Naive thymus-derived CD4-positive, alpha-beta T cell (primary cell): Measurements from ENCODE around the gene WDR33. TPM values are rescaled to one million over a fixed set of nuclear protein-coding genes. Genes with fewer than 3 reads are reported as not detected.
A peak's percentile ranks its signal among the peaks of the same experiment; 100 is the strongest.

Experiments
- ATAC-seq: fragments of 150-1000 bp; cut with Tn5 transposase; 2 replicates; pipeline ENCODE4 v1.10.0; 2021; ENCODE audit warnings: mild to moderate bottlenecking, moderate library complexity
- CTCF ChIA-PET: fragments of 350-600 bp; sonication (Branson Sonifier 250); formaldehyde crosslinking; loops from one replicate; lab custom pipeline; 2021; ENCODE audit warnings: antibody characterized with exemption; lab: Charles Lee
- POLR2A ChIA-PET: fragments of 350-600 bp; sonication (Branson Sonifier 250); formaldehyde crosslinking; loops from one replicate; lab custom pipeline; 2021; ENCODE audit warnings: antibody characterized with exemption, inconsistent platforms; lab: Charles Lee
- DNase-seq, 9 donors: peaks; one replicate each; pipeline versions ENCODE4 v3.0.0 to v3.0.0-alpha.2; 2020 to 2022; ENCODE audit warnings: mixed read lengths in 1 of 9
- H3K27ac ChIP-seq: one replicate; pipeline ENCODE4 v1.7.0; 2013; ENCODE audit warnings: mild to moderate bottlenecking, low read depth, low read length, moderate library complexity
- H3K27me3 ChIP-seq, 2 donors: one replicate each; pipeline ENCODE4 v1.7.0; 2013; ENCODE audit warnings: low read length in 2 of 2, mild to moderate bottlenecking in 2 of 2, moderate library complexity in 2 of 2; ENCODE audit not compliant: control insufficient read depth in 2 of 2, insufficient read depth in 2 of 2
- H3K36me3 ChIP-seq, 3 experiments: 1 replicate in 2 of 3; 2 replicates in 1 of 3; pipeline ENCODE4 v1.7.0; 2013; ENCODE audit warnings: low read length in 3 of 3, mild to moderate bottlenecking in 3 of 3, moderate library complexity in 1 of 3; ENCODE audit not compliant: insufficient read depth in 3 of 3, control insufficient read depth in 2 of 3
- H3K4me1 ChIP-seq, 2 donors: one replicate each; pipeline ENCODE4 v1.7.0; 2013; ENCODE audit warnings: low read length in 2 of 2, mild to moderate bottlenecking in 2 of 2, moderate library complexity in 1 of 2; ENCODE audit not compliant: control insufficient read depth in 2 of 2, insufficient read depth in 2 of 2
- H3K4me3 ChIP-seq: 2 replicates; pipeline ENCODE4 v1.7.0; 2013; ENCODE audit warnings: mild to moderate bottlenecking, low read length
- H3K9me3 ChIP-seq, 3 experiments: 1 replicate in 2 of 3; 2 replicates in 1 of 3; pipeline ENCODE4 v1.7.0; 2013; ENCODE audit warnings: low read length in 3 of 3; ENCODE audit not compliant: control insufficient read depth in 2 of 3
- H3K27ac Mint-ChIP-seq, 9 donors: one replicate each; pipeline ENCODE4 v1.8.0; 2020 to 2022; ENCODE audit warnings: mixed read lengths in 9 of 9, mild to moderate bottlenecking in 8 of 9, moderate library complexity in 5 of 9, inconsistent platforms in 2 of 9
- H3K27me3 Mint-ChIP-seq, 5 donors: one replicate each; pipeline ENCODE4 v1.8.0; 2021 to 2022; ENCODE audit warnings: mixed read lengths in 5 of 5, mild to moderate bottlenecking in 1 of 5
- H3K36me3 Mint-ChIP-seq, 5 donors: one replicate each; pipeline ENCODE4 v1.8.0; 2020 to 2022; ENCODE audit warnings: mixed read lengths in 5 of 5, mild to moderate bottlenecking in 3 of 5, inconsistent platforms in 1 of 5
- H3K4me1 Mint-ChIP-seq, 7 donors: one replicate each; pipeline ENCODE4 v1.8.0; 2020 to 2022; ENCODE audit warnings: mixed read lengths in 7 of 7, mild to moderate bottlenecking in 3 of 7, inconsistent platforms in 1 of 7
- H3K4me3 Mint-ChIP-seq, 10 donors: one replicate each; pipeline ENCODE4 v1.8.0; 2020 to 2022; ENCODE audit warnings: mild to moderate bottlenecking in 10 of 10, mixed read lengths in 10 of 10, moderate library complexity in 6 of 10, inconsistent platforms in 2 of 10
- H3K9me3 Mint-ChIP-seq, 11 donors: one replicate each; pipeline ENCODE4 v1.8.0; 2020 to 2022; ENCODE audit warnings: mixed read lengths in 11 of 11, mild to moderate bottlenecking in 4 of 11, inconsistent platforms in 1 of 11, moderate library complexity in 1 of 11
- intact Hi-C, 2 donors: fragments of 100-400 bp; cut with micrococcal nuclease; formaldehyde crosslinking; loops; one replicate each; pipeline ENCODE4 v1.15.1; 2023
- polyA plus RNA-seq, 2 donors: library from polyadenylated mRNA; unstranded; fragments of 300-500 nt; fragmentation: Illumina TruSeq; gene quantifications; one replicate each; pipeline ENCODE4 v1.2.3, GENCODE V29; 2021
- total RNA-seq, 6 experiments: library from RNA in 5 of 6; stranded (reverse) in 5 of 6; gene quantifications; 1 replicate in 5 of 6; 2 replicates in 1 of 6; pipeline ENCODE4 v1.2.3 and lab custom pipeline; 2021 to 2026

WDR33 gene
- total and polyA plus RNA-seq, 7 experiments from 2014 or later, result 36.7 to 98.7 (median 67.1) TPM

- Mint-ChIP-seq H3K36me3 (peaks cover 0 to 10% (median 9%) of the 10 kb centered on the region in 5 donors), H3K9me3 (peaks cover 0 to 4% (median 0%) of the 10 kb centered on the region in 11 donors), H3K4me3 (peak overlapping the region in 5 of 10 donors; percentile 6 to 29 (median 25)), H3K27ac (peak overlapping the region in 2 of 9 donors; percentile 2 to 27), H3K4me1 (peaks cover 0 to 30% (median 24%) of the 10 kb centered on the region in 7 donors), H3K27me3 (peaks cover 0 to 3% (median 0%) of the 10 kb centered on the region in 5 donors)
- Histone ChIP-seq H3K36me3 (no peaks in the 10 kb centered on the region), H3K4me1 (peaks cover 17 to 21% of the 10 kb centered on the region in 2 donors), H3K27me3 (no peaks in the 10 kb centered on the region), H3K4me3 (no peak overlapping the region), H3K27ac (no peak overlapping the region), H3K9me3 (no peaks in the 10 kb centered on the region)
- intact Hi-C loops, result no loop called here
- ATAC-seq, result no peak
- DNase-seq, result no peak
- ChIA-PET CTCF (interaction anchor here (1.0 kb wide), 1 partner anchor 107 kb away, joined by 3 read pairs; no protein-coding TSS in a partner anchor), POLR2A (interaction anchor here (0.6 kb wide), 1 partner anchor 111 kb away, joined by 3 read pairs; no protein-coding TSS in a partner anchor)
These were observed 112.2 kb downstream of the WDR33 start for GRCh38 chr2:127698553-127699355.

- H3K27me3 ChIP-seq, result no peaks in the 10 kb centered on the region
- intact Hi-C loops, result no loop called here
- no peaks in the 10 kb centered on the region for H3K36me3 ChIP-seq
- H3K9me3 ChIP-seq, result no peaks in the 10 kb centered on the region
- no peak overlapping the region for H3K4me3 ChIP-seq
- ChIA-PET CTCF (interaction anchor here (1.0 kb wide), 1 partner anchor 106 kb away, joined by 3 read pairs; no protein-coding TSS in a partner anchor), POLR2A (no interaction called here)
- Mint-ChIP-seq H3K4me3 (no peak overlapping the region), H3K4me1 (peaks cover 0 to 21% (median 17%) of the 10 kb centered on the region in 7 donors), H3K27ac (no peak overlapping the region), H3K36me3 (peaks cover 0 to 10% (median 8%) of the 10 kb centered on the region in 5 donors), H3K9me3 (peaks cover 0 to 4% (median 0%) of the 10 kb centered on the region in 11 donors), H3K27me3 (peaks cover 0 to 3% (median 0%) of the 10 kb centered on the region in 5 donors)
- no peak for ATAC-seq
- no peak for DNase-seq
- no peak overlapping the region for H3K27ac ChIP-seq
- peaks cover 8 to 11% of the 10 kb centered on the region in 2 donors for H3K4me1 ChIP-seq
These were observed 113.3 kb downstream of the WDR33 start for GRCh38 chr2:127697482-127698180.

- peak overlapping the region in 5 of 10 donors; percentile 35 to 54 (median 38) for H3K4me3 Mint-ChIP-seq
- H3K9me3 Mint-ChIP-seq, result peaks cover 8 to 17% (median 15%) of the 10 kb centered on the region in 11 donors
- H3K27ac Mint-ChIP-seq, result no peak overlapping the region
- Histone ChIP-seq H3K4me1 (peaks cover 4 to 6% of the 10 kb centered on the region in 2 donors), H3K27ac (no peak overlapping the region), H3K9me3 (peaks cover 0 to 2% (median 0%) of the 10 kb centered on the region in 3 experiments), H3K36me3 (no peaks in the 10 kb centered on the region), H3K27me3 (no peaks in the 10 kb centered on the region), H3K4me3 (no peak overlapping the region)
- intact Hi-C loops, result no loop called here
- peaks cover 0 to 3% (median 0%) of the 10 kb centered on the region in 5 donors for H3K27me3 Mint-ChIP-seq
- H3K36me3 Mint-ChIP-seq, result peaks cover 7 to 22% (median 11%) of the 10 kb centered on the region in 5 donors
- POLR2A ChIA-PET, result no interaction called here
- CTCF ChIA-PET, result interaction anchor here (0.8 kb wide), 2 partner anchors 11 to 105 kb away, joined by 3 to 5 read pairs; no protein-coding TSS in a partner anchor
- peak in 8 of 9 donors; percentile 14 to 58 (median 52) for DNase-seq
- ATAC-seq, result peak; percentile 44
- H3K4me1 Mint-ChIP-seq, result peaks cover 0 to 13% (median 8%) of the 10 kb centered on the region in 7 donors
These were observed 115.2 kb downstream of the WDR33 start for GRCh38 chr2:127695491-127696472.

- H3K27me3 Mint-ChIP-seq, result peaks cover 0 to 3% (median 0%) of the 10 kb centered on the region in 5 donors
- H3K4me3 Mint-ChIP-seq, result no peak overlapping the region
- no peak overlapping the region for H3K27ac ChIP-seq
- ChIA-PET CTCF (no interaction called here), POLR2A (no interaction called here)
- peaks cover 8 to 25% (median 15%) of the 10 kb centered on the region in 11 donors for H3K9me3 Mint-ChIP-seq
- peaks cover 0 to 5% (median under 1%) of the 10 kb centered on the region in 7 donors for H3K4me1 Mint-ChIP-seq
- H3K9me3 ChIP-seq, result peaks cover 0 to 9% (median 0%) of the 10 kb centered on the region in 3 experiments
- H3K36me3 ChIP-seq, result no peaks in the 10 kb centered on the region
- no peak overlapping the region for H3K4me3 ChIP-seq
- intact Hi-C loops, result no loop called here
- H3K27ac Mint-ChIP-seq, result no peak overlapping the region
- no peaks in the 10 kb centered on the region for H3K27me3 ChIP-seq
- H3K4me1 ChIP-seq, result no peaks in the 10 kb centered on the region
- peaks cover 7 to 23% (median 11%) of the 10 kb centered on the region in 5 donors for H3K36me3 Mint-ChIP-seq
- ATAC-seq, result no peak
- DNase-seq, result no peak
These were observed 116.0 kb downstream of the WDR33 start for GRCh38 chr2:127694986-127695385.

- Histone ChIP-seq H3K27ac (no peak overlapping the region), H3K4me3 (no peak overlapping the region), H3K9me3 (peaks cover 0 to 9% (median 0%) of the 10 kb centered on the region in 3 experiments), H3K36me3 (no peaks in the 10 kb centered on the region), H3K27me3 (no peaks in the 10 kb centered on the region), H3K4me1 (no peaks in the 10 kb centered on the region)
- H3K27me3 Mint-ChIP-seq, result peaks cover 0 to 29% (median 0%) of the 10 kb centered on the region in 5 donors
- H3K27ac Mint-ChIP-seq, result no peak overlapping the region
- H3K4me3 Mint-ChIP-seq, result no peak overlapping the region
- POLR2A ChIA-PET, result interaction anchor here (1.7 kb wide), 1 partner anchor 11 kb away, joined by 4 read pairs; the partner anchor contains the start of gene SFT2D3
- H3K9me3 Mint-ChIP-seq, result peaks cover 8 to 44% (median 22%) of the 10 kb centered on the region in 11 donors
- H3K4me1 Mint-ChIP-seq, result no peaks in the 10 kb centered on the region
- no peak for ATAC-seq
- DNase-seq, result no peak
- peaks cover 7 to 15% (median 12%) of the 10 kb centered on the region in 5 donors for H3K36me3 Mint-ChIP-seq
- intact Hi-C loops, result no loop called here
- CTCF ChIA-PET, result no interaction called here
These were observed 120.3 kb downstream of the WDR33 start for GRCh38 chr2:127690696-127691095.
